ENCODE measurements around the gene SYNE4. TPM values are rescaled to one million over a fixed set of nuclear protein-coding genes. Genes with fewer than 3 reads are reported as not detected.

Gene SYNE4
- total and polyA plus RNA-seq, 2 donors (not counting 3 experiments of a cell fraction or from before 2014, with no cell fraction given), result 0.46 to 0.62 TPM

DNA sequence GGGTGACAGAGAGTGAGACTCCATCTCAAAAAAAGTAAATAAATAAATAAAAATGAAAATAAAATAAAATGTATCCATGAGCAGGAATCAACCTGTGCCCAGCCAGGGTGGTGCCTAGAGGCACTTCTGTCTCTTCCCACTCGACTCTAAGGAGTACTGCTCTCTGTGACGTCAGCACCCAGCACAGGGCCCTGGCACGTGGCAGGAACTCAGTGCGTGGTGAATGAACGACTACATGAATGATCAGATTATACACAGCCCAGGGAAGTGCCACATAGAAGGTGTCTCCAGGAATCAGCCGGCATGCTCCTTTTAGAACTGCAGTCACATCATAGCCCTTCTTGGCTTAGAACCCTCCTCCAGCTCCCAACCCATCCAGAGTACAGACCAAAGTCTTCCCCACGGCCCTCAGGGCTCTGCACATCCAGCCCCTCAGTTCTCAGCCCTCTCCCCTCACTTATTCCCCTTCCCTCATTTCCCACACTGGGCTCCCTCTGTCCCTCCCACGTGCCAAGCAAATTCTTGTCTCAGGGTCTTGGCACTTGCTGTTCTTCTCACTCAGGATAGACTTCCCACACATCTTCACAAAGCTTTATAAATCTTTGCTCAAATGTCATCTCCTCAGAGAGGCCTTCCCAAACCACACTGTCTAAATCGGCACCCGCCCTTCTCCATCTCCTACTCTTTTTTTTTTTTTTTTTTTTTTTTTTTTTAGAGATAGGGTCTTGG is 19.9 kb upstream of the SYNE4 start:
- no peak overlapping the region for H3K4me2 ChIP-seq (ENCODE audit: insufficient read depth, low read length)
- no peak overlapping the region for H3K9ac ChIP-seq (replicated peaks; ENCODE audit: extremely low read depth, insufficient read depth, low read length)
- H3K9me3 ChIP-seq (replicated peaks; ENCODE audit: control insufficient read depth, insufficient read depth, low read length), result no peaks in the 10 kb centered on the region
- BruUV-seq (replicated peaks), result no TSS peak
- H3K79me2 ChIP-seq (ENCODE audit: control insufficient read depth, insufficient read depth, low read length), result no peaks in the 10 kb centered on the region
- H3K27ac ChIP-seq (ENCODE audit: insufficient read depth, low read depth, low read length), result no peak overlapping the region
- H4K20me1 ChIP-seq (replicated peaks; ENCODE audit: control insufficient read depth, extremely low read depth, insufficient read depth, low read length), result no peaks in the 10 kb centered on the region
- H3K27me3 ChIP-seq (ENCODE audit: control insufficient read depth in 2 of 2, insufficient read depth in 2 of 2, low read length in 2 of 2), result no peaks in the 10 kb centered on the region
- no peak for FAIRE-seq
- H2AFZ ChIP-seq (ENCODE audit: low read depth, low read length), result no peak overlapping the region
- ChIA-PET CTCF (no interaction called here), POLR2A (interaction anchor here (0.7 kb wide), 1 partner anchor 30 kb away, joined by 4 read pairs; no protein-coding TSS in a partner anchor)
- H3K4me3 ChIP-seq (replicated peaks in 1 of 3; ENCODE audit: insufficient read depth in 1 of 3, low read depth in 1 of 3, low read length in 3 of 3), result no peak overlapping the region
- TF ChIP-seq POLR2A (IDR thresholded peaks at IDR 0.05; ENCODE audit: low read depth, low read length), result no peak
- TF ChIP-seq, protein P1, sequence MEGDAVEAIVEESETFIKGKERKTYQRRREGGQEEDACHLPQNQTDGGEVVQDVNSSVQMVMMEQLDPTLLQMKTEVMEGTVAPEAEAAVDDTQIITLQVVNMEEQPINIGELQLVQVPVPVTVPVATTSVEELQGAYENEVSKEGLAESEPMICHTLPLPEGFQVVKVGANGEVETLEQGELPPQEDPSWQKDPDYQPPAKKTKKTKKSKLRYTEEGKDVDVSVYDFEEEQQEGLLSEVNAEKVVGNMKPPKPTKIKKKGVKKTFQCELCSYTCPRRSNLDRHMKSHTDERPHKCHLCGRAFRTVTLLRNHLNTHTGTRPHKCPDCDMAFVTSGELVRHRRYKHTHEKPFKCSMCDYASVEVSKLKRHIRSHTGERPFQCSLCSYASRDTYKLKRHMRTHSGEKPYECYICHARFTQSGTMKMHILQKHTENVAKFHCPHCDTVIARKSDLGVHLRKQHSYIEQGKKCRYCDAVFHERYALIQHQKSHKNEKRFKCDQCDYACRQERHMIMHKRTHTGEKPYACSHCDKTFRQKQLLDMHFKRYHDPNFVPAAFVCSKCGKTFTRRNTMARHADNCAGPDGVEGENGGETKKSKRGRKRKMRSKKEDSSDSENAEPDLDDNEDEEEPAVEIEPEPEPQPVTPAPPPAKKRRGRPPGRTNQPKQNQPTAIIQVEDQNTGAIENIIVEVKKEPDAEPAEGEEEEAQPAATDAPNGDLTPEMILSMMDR (IDR thresholded peaks at IDR 0.05; ENCODE audit: extremely low read depth in 1 of 2, insufficient read depth in 1 of 2, low read depth in 1 of 2, low read length in 2 of 2), result no peak
- TF ChIP-seq GATA2 (IDR thresholded peaks at IDR 0.05; ENCODE audit: insufficient read depth, insufficient read length, low read depth, low read length), result no peak
- TF ChIP-seq EZH2 (IDR thresholded peaks at IDR 0.05; ENCODE audit: borderline replicate concordance, low read depth, low read length, severe bottlenecking), result no peak
- TF ChIP-seq MYC (IDR thresholded peaks at IDR 0.05; ENCODE audit: low read depth, low read length), result no peak
- TF ChIP-seq JUN (IDR thresholded peaks at IDR 0.05; ENCODE audit: borderline replicate concordance, insufficient read depth, insufficient read length, low read depth), result no peak
- TF ChIP-seq POLR2AphosphoS5 (IDR thresholded peaks at IDR 0.05; ENCODE audit: insufficient read depth, low read depth, low read length), result no peak
- no peak for TF ChIP-seq FOS (IDR thresholded peaks at IDR 0.05; ENCODE audit: borderline replicate concordance, insufficient read depth, low read length)
- TF ChIP-seq, protein P2, sequence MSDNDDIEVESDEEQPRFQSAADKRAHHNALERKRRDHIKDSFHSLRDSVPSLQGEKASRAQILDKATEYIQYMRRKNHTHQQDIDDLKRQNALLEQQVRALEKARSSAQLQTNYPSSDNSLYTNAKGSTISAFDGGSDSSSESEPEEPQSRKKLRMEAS (IDR thresholded peaks at IDR 0.05; ENCODE audit: insufficient read depth, insufficient read length), result no peak
- dilution Hi-C loops (cut with MboI; ENCODE audit: extremely low pct_ligation_motif_present, low sequenced_read_pairs), result no loop called here
- DNase-seq (ENCODE audit: low read depth, low spot score), result no peak
- H3K4me1 ChIP-seq (ENCODE audit: control insufficient read depth, extremely low read depth, insufficient read depth, low read length), result peaks cover 6% of the 10 kb centered on the region
- intact Hi-C loops (cut with micrococcal nuclease), result no loop called here
- peaks cover 0 to 10% of the 10 kb centered on the region in 2 experiments for H3K36me3 ChIP-seq (ENCODE audit: control insufficient read depth in 2 of 2, extremely low read depth in 1 of 2, insufficient read depth in 2 of 2, low read length in 2 of 2)
- H3K9me1 ChIP-seq (replicated peaks; ENCODE audit: control insufficient read depth, extremely low read depth, insufficient read depth, low read length), result no peaks in the 10 kb centered on the region

Data from endothelial cell of umbilical vein (primary cell).